ENCODE data around the gene SLC25A23.
A peak's percentile ranks its signal among the peaks of the same experiment; 100 is the strongest.

SLC25A23 gene

DNA sequence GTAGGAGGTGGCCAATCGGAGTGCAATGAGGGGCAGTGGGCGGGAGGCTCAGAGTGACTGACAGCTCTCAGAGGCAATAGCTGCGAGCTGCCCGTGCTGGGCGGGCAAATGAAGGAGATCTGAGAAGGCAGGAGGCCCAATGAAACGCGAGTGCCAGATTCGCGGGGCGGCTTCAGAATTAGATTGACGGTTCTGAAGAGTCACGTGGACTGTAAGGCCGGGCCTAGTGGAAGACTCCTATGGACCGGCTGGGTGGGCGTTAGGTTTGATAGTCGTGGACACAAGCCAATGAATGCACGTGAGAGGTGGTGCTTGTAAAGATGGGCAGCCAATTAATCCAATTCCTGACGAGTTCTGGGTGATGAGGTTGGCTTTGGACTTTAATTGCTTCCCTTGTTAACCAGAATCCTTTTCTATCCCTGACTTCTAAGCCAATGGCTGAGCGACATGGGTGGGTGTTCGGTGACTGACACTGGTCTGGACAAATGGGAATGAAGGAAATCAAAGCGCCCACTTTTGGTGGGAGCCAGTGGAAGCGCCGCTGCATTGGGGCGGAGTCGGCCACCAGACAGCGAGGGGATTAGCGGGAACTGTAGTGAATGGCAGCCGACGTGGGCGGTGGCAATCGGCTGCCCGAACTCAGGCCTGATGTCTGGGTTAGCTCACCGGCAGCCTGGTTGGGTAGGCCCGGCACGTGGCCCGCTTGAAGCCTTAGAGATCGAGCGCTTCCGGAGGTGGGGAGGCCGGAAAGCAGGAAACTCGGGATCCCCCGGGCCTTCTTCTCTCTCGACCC lies 34.5 kb downstream of the SLC25A23 start:
- peak; percentile 98 to 100 (median 98) for DNase-seq (ENCODE audit: low read depth in 3 of 3)

DNA sequence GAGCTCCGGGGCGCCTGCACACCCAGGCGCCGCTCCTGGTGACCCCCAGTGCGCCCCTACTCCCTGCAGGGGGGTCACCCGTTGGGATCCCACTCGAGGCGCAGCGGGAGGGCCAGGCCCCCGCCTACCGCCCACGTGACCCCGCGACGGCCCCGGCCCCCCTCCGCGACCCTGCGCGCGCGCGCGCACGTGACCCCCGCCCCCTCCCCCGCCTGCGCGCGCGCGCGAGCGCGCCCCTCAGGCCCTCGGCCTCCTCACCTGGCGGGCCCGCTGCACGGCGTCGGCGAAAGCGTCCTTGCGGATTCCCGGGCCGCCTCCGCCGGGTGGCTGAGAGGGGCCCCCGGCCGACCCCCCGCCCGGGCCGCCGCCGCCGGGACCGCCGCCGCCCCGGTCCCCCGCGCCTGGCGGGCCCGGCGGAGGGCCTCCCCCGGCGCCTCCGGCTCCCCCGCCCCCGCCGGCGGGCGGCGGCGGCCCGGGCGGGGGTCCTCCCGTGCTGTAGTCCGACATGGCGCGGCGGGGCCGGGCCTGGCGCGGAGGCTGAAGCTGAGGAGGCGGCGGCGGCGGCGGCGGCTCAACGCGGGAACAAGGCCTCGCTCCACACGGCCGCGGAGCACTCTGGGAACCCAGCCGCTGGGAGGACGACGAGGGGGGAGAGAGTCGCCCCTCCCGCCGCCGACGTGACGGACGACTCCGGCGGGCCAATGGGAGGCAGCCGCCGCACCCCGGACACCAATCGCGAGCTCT lies 35.2 kb downstream of the SLC25A23 start, which contains the start of gene KHSRP:
Gene KHSRP (minus strand): TSS at position 617 of the 744 bp plus-strand sequence. CDS start 110 bp downstream, at position 507.
- peak in 1 of 3 donors; percentile 31 for DNase-seq (ENCODE audit: low read depth in 3 of 3)

DNA sequence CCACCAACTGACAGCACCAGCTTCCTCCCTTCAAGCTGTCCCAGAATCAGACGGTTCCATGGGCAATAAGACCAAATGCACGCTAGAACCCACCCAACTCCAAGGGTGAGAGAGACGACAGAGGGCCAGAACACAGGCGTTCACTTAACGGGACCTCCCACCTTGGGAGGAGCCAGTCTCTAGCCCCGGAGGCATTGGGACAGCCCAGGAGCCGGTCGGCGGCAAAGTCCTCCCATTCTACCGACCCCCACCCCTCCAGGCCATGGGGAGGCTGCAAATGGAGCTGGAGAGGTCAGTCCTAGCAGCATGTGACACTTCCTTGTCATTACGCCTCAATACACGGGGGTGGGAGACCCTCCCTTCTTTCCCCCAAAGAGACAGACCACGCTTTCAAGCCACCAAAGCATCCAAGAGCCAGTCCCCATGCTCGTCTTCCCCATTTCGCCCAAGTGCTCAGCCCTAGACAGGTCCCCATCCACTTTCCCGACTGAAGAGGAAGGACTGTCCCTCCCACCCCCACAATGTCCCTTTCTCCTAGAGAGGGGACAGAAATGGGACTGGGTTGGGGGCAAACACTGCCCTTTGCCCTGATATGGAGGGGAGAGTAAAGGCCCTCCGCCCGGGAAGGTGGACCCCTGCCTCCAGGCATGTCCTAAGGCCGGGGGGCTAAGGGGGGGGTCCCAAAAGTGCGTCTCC lies 35.9 kb downstream of the SLC25A23 start:
- DNase-seq (ENCODE audit: low read depth in 3 of 3), result peak in 1 of 3 donors; percentile 36

DNA sequence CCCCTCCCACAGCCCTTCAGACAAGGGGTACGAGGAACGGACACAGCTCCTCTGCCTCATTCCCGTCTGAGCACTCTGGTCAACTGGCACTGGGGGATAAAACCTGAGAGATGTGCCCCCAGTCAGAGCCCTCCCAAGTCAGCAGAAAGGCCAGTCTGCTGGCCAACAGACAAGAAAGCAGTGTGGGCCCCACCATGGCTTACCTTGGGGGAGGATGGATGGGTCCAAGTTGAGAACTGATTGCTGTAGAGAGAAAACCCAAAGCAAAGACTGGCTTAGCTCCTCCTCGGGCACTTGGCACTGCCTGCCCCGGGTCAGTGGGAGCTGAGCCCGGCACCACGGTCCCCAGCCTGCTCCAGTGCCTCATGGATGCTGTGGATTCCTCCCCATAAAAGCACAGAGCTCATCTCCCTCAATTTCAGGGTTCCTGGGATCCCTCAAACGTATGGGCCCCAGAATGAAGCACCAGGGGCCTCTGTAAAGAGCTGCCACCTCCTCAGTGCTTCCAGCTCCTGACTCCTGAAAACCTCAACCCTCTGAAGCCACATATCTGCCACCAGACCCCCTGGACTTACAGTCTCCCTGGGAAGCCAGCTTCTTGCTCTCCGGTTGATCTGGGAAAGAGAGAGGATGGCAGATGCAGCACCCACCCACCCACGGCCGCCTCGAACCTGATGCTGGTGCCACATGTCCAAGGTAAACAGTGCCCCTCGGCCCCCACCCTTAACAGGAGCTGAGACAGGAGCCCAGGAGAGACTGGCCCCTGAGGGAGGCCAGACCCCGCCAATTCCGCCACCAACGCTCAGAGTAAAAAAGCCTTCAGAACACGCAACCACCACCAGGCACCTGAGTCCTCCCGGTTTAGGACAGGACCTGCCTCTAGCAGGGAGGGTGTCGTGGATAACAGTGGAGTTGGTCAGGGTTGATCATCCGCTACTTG lies 38.2 kb downstream of the SLC25A23 start:
- DNase-seq (ENCODE audit: low read depth in 3 of 3), result no peak

DNA sequence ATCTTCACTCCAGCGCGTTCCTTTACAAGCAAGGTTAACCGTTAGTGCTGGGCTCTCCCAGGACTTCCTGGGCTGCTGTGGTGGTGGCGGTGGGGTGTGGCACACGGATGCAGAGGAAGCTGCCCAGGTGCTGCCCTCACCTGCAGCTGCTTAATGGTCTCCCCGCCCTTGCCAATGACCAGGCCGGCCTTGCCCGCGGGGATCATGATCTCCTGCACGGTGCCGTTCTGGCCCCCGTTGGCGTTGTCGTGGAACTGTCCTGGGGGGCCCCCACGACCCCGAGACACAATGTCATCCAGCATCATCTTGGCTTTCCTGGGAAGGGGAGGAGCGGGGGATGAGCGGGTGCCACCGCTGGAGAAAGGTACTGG lies 41.0 kb downstream of the SLC25A23 start:
- no peak for DNase-seq (ENCODE audit: low read depth in 3 of 3)

DNA sequence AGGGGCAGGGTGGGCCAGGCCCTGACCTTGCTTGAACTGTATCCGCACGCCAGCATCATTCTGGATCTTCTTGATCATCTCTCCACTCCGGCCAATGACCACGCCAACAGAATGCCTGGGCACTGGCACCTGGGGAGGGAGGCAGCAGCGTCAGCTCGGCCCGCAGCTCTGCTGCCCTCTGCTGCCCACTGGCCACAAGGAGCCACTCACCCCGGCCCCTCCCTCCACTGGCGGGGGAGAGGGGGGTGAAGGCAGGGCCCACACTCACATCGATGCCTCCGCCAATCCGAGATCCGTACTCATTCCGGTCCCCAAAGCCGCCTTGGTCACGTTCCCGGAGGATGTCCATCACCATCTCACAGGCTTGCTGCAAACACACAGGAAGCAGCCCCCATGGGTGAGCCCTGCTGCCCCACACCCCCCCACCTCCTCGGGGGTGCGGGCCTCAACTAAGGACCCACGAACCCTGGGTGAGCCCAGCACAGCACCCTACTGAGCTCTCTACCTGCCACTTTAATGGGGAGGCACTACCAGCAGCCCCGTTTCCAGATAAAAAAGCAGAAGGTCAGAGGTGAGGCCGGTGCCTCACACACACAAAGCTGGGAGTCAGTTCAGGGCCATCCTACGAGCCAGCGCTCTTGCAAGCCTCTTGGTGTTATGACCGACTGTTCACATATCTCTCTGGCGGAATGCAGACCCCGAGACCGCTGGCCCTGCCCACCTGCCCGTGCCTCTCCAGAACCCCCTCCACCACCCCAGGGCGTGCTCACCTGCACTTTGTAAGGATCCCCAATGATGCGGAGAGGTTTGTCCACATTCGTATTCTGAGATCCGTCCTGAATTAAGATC lies 41.7 kb downstream of the SLC25A23 start:
- no peak for DNase-seq (ENCODE audit: low read depth in 3 of 3)

DNA sequence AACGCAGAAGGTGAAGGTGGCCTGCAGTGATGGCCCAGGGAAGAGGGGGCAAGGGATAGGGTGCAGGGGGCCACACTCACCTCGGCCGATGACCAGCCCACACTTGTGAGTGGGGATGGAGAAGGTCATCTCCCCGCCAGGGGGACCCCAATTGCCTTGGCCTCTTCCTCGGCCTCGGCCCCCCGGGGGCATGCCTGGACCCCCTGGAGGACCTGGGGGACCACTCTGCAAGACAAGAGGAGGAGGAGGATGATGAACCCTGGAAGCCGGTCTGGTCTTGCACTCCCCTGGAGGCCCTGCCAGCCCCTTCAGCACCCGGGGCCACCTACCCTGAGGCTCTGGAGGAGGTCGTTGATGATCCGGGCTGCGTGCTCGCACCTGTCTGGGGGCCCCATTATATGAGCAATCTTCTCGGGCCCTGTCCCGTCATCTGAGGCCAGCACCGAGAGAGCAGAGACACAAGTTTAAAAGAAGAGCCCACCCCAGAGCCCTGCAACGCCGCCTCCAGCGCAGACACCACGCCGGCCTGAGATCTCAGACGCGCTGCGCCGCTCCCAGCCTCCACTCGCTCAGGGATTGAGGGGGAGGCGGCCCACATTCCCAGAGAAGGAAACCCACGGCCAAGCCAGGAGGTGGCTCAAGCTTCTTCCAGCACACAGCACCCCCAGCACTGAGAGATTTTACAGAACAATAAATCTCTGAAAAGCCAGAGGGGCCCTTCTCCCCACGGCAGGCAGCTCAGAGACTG lies 42.8 kb downstream of the SLC25A23 start:
- DNase-seq (ENCODE audit: low read depth in 3 of 3), result no peak

DNA sequence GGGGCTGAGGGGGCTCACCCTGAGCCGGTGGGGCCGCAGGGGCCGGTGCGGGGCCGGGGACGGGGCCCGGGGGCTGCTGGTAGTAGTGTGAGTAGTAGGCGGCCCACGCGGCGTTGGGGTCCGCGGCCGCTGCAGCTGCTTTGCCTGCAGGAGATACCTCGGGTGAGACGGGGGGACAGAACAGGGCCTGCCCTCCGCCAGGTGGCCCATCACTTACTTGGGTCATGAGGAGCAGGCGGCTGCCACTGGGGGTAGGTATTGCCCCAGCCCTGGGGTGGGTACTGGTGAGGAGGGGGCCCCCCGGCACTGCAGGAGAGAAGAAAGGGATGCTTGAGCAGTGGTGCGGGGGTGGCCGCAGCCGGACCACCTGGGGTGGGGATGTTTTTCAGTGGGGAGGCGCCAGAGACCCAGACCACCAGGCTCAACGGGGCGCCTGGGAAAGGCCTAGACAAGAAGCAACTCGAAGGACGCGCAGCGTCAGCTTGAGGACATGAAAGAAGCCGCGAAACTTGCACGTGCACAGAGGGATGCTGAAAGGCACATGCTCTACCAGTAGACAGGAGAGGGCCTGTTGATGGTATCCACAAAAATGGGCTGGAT lies 43.9 kb downstream of the SLC25A23 start:
- no peak for DNase-seq (ENCODE audit: low read depth in 3 of 3)

DNA sequence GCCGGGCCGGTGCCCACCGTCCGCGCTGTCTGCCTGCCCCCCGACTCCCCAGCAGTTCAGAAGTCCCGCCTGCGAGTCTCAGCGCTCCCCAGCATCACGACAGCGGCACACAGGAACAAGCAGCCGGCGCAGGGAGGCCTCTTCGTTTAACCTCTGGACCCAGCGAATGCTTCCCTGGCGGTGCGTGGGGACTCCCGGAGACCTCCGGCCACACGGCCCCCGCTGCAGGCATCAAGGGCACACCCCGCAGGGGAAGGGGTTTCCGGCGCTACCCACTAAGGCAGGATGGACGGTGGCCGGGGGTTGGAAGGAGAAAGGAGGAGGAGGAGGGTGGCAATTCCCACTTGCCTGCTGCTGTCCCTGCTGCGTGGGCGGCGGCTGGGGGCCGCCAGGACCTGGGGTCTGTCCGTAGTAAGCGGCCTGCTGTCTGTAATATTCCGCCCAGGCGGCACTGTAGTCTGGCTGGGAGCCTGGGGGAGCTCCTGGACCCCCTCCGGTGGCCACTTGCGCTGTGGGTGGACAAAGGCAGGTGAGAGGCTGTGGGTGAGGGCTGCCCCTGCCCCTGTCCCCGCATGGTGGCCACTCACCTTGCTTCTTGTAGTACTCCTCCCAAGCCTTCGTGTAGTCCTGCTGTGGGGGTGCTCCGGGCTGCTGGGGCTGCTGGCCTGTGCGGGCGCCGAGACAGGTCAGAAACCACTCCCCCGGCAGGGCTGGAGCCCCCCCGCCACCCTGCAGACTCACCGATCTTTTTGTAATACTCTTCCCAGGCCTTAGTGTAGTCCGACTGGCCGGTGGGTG lies 44.6 kb downstream of the SLC25A23 start:
- DNase-seq (ENCODE audit: low read depth in 3 of 3), result no peak

DNA sequence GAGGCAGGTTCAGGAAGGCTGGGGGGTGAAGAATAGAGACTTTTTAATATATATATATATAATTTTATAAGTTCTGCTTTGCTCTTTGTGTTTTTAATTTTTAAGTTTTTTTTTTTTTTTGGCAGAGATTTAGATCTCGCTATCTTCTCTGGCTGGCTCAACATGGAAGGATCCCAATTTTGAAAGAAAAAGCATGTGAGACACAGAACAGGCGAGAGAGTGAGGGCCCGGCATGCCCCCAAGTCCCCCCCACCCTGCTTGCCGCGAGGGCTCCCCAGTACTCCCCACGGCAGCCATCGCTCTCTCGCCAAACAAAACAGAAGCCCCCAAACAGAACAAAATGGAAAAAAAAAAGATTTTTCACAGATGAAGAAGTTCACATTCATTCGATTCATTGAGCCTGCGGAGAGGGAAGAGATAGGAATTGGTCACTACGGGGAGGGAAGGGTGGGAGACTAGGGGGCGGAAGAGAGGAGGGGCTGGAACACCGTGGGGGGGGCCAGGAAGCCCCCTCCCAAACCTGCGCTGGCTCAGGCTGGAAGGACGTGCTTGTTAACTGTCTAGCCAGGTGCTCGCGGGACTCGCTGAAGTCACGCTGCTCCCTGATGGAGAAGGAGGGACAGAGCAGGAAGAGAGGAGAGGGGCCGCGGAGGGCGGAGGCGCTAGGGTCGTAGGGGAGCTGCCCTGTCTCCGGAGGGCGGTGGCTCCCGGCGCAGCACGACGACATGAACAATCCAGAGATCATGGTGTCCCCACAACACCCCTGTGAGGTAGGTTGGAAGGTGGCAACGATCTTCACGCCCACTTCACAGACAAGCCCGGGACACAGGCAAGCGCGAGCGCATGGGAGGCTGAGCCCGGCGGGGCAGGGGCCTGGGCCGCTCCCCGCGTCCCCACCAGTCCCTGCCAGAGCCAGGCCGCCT lies 45.6 kb downstream of the SLC25A23 start:
- no peak for DNase-seq (ENCODE audit: low read depth in 3 of 3)

DNA sequence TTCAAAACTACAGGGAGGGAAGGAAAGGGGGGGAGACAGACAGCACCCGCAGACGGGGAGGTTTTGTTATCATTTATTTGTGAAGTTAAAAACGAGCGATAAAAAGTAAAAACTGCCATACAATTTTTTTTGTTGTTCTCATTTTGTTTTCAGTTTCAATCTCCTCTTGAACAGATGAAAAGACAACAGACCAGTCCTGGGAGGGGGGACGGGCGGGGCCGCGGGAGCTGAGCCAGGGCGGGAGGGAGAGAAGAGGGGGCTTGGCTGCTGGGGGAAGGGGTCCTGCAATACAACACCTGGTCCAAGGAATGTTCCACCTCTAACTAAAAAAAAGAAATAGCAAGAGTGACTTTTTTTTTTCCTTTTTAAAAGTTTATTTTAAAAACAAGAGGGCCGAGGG lies 46.3 kb downstream of the SLC25A23 start:
- no peak for DNase-seq (ENCODE audit: low read depth in 3 of 3)

DNA sequence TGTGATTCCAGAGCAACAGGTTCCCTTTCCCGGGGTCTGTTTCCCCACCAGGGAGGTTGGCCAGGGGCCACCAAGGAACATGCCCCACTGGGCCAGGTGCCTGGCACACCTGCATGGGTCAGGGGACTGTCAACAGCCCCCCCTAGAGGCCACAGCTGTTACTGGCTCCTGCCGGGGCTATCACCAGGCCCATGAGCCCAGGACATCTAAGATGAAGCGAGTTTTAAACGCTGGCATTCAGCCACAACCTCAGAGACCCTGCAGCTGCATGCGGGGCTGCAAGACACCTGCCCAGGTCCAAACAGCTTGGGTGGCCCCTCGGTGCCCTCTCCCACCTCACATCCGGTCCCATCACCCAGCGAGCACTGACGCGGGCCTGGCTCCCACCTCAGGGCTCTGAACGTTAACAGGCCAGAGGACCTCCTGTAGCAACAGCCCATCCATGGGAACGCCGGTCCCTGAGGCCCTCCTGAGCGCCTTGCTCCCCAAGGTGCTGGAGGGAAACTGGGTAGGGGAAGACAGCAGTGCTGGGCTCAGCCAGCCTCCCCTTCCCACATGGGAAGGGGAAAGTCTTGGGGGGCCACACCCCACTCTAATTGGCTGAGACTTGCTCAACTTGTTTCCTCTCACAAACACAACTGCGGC lies 47.0 kb downstream of the SLC25A23 start:
- DNase-seq (ENCODE audit: low read depth in 3 of 3), result peak; percentile 33 to 52 (median 33)

DNA sequence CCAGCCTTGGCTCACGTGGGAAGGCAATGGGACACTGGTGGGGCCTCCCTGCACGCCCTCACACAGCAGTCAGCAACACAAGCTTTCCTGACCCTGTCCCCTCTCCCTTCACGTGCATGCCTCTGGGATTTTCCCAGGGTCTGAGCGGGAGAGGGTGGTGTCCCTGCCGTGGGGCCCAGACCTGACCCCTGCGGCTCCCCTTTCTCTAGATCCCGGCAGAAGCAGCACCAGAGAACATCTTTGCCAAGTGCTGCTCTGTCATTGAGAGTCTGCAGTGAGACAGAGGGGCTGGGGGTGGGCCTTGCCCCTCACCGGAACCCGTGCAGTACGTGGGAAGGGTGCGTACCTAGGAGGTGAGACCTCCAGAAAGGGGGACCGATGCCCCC lies 47.5 kb downstream of the SLC25A23 start:
- DNase-seq (ENCODE audit: low read depth in 3 of 3), result no peak

DNA sequence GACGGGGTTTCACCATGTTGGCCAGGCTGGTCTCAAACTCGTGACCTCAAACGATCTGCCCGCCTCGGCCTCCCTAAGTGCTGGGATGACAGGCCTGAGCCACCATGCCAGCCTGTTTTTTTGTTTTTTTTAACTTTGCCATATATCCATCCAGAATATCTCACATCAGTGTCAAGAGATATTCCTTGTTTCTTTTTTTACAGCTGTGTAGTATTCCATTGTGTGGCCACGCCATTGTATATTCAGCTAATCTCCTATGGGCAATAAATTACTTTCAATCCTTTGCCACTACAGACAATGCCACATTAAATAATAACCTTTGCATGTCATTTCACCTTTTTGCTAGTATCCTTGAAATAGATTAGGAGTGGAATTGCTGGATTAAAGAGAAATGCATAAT lies 50.2 kb downstream of the SLC25A23 start:
- no peak for DNase-seq (ENCODE audit: low read depth in 3 of 3)

DNA sequence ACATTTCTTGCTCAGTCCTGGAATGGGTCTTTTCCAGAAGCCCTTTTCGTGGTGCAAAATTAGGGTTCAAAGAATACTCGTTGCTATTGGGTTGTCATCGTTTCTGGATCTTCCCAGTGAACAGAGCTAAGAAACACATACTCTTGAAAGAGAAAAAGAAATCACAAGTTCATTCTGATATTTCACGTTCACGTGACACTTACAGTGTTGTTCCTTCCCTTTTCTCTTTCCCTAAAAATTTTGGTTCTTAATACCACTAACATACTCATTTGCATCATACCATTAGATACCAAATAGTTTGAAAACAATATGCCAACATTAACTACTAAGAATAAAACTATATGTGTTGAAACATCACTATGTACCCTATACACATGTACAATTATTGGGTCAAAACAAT lies 53.2 kb downstream of the SLC25A23 start:
- no peak for DNase-seq (ENCODE audit: low read depth in 3 of 3)

DNA sequence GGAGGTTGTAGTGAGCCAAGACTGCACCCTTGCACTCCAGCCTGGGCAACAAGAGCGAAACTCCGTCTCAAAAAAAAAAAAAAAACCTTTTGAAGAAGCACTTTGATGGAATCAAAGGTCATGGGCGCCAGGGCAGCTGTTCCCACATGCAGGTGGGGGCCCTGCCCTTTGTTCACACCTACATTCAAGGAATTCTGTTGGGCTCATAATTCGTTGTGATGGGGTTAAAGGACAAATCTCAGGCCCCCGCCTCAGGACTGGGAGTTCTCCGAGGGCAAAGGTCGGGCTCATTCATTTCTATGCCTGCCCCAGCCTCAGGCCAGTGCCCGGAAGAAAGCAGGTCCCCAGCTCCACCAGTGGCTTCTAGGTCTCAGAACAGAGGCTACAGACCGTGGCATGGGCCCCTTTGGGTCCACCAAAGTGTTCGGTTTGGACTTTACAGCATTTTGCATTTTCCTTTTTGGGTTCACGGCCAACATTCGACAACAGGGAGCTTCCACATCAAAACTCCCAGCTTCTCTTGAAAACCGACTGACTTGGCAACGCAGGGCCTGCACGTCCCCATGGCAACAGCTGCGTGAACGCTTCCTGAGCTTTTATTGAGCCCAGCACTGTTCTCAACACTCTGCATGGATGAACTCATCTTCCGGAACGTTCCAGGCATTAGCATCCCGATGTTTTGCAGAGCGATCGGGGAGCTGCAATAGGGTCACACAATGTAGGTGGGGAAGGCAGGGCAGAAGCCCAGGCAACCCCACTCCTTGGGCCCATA lies 56.6 kb downstream of the SLC25A23 start:
- no peak for DNase-seq (ENCODE audit: low read depth in 3 of 3)
